HG03108 (cell line): Measurements from ENCODE around the gene MOV10L1.

Experiments used
- ATAC-seq: cut with Tn5 transposase; IDR thresholded peaks from one replicate; pipeline ENCODE4 v1.9.1; 2021; ENCODE audit warnings: moderate library complexity; ENCODE audit not compliant: unreplicated experiment

The MOV10L1 gene

DNA sequence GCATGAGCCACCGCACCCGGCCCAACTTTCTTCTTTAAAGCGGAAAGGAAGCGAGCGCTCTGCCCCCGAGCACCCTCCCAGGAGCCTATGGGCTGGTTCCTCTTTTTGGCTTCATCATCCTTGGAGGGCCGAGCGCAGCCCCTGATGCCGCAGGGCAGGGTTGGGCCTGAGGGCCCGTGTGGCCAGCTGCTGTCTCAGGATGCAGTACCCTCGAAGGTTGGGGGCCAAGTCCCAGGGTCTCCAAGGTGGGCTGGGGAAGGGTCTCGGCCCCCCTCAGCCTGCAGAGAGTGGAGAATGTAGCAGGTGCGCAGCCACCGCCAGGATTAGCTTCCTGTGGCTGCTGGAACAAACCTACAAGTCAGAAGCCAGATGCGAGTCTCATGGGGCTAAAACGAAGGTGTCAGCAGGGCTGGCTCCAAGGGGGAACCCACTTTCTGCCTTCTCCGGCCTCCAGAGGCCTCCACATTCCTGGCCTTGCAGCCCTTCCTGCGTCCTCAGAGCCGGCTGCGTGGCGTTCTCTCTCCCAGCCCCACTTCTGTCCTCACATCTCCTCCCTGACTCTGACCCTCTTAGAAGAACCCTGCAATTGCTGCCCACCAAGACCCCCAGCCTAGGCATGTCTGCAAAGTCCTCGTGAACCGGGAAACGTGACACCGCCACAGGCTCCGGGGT, 83.6 kb downstream of the MOV10L1 start:
- no peak for ATAC-seq

DNA sequence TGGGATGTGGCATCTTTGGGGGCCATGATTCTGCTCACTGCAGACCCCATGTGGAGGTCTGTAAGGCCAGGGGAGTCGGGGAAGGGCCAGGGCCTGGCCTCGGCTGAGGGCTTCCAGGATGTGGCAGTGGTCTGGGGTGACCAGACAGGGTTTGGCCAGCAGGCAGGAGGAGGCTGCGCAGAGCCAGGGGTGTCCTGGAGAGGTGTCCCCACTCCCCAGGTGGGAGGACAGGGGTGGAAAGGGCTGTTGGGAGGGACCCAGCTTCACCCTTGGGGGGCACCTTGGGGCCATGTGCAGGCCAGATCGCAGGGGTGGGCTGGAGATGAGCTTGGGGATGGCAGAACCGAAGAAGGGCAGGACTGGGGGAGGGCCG, 84.2 kb downstream of the MOV10L1 start:
- no peak for ATAC-seq

DNA sequence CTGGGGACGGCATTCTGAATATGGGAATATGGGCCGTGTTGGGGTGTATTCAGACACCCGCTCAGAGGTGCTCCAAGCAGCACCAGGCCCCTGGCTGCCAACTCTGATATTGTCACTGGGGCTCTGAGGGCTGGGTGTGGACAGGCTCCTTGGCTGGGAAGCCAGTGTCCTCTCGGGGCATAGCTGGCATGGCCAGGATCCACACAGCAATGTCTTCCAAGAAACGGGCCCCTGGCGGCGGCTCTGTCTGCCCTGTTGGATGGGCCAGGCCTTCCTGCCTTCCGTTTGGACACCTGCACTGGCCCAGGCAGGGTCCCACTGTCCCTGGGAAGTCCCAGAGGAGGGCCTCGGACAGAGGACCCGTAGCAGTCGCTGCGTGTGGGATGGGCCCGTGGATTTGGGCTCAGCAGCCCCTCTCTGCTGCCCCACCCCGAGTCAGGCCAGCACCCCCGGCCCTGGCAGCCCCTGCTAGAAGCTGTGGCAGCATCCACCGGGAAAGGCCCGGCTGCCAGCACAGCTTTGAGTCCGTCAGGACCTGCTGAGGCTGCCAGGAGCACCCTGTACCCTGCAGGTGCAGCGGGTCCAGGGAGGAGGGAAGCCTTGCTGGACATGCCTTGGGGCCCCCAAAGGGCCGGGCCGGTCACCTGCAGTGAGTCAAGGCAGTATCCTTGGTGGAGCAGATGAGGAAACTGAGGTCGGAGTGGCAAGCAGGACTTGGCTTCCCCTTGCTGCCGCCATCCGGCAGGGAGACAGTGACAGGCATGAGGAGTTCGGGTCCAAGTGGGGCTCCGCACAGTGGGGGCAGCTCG, 84.8 kb downstream of the MOV10L1 start:
- no peak for ATAC-seq

DNA sequence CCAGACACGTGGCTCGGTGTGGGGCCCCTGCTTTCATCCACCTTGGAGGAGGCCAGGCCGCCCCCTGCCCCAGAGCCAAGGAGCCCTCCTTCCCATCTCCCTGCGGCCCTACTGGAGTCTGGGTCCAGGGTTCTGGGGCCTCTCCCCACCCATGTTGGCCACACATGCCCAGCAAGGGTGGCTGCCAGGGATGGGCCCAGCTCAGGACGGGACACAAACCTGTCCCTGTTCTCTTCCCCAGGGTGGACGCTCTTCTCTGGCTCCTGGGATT, 85.3 kb downstream of the MOV10L1 start:
- ATAC-seq = no peak

DNA sequence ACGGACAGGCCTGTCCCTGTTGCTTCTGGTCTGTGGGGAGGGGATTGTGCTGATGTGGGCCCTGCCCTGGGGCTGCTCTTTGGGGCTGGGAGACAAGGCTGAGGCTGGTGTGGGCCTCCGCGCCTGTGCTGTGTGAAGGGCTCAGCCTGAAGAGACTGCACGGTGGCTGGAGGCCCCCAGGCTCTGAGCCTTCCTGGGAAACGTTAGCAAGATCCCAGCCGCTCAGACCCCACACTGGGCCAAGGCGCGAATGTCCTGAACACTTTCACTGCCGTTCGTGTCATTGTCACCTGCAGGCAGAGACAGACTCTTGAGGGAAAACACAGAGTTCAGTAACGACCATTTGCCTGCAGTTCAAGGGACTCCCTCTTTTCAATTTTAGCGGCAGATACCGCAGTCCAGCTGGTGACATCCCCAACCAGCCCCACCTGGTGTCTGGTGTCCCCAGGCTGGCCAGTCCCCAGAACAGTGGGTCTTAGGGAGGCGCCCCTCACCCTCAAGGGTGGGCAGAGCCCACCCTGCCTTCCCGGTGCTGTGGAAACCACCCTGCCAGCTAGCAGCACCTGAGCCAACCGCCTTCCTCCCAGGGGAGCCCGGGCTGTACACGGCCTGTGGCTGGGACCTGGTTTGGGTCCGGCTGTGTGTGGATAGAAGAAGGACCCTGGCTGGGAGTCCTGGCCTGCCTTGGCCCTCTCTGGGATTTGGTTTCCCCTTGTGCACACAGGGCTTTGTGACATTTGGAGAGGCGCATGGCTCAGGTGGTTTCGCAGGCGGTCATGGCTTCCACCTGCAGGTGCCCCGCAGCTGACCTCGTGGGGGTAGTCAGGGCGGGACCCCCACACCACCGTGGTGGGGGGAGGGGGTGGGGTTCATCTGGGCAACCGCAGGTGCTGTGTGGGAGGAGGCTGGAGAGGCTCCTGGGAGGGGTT, 86.4 kb downstream of the MOV10L1 start:
- ATAC-seq = no peak

DNA sequence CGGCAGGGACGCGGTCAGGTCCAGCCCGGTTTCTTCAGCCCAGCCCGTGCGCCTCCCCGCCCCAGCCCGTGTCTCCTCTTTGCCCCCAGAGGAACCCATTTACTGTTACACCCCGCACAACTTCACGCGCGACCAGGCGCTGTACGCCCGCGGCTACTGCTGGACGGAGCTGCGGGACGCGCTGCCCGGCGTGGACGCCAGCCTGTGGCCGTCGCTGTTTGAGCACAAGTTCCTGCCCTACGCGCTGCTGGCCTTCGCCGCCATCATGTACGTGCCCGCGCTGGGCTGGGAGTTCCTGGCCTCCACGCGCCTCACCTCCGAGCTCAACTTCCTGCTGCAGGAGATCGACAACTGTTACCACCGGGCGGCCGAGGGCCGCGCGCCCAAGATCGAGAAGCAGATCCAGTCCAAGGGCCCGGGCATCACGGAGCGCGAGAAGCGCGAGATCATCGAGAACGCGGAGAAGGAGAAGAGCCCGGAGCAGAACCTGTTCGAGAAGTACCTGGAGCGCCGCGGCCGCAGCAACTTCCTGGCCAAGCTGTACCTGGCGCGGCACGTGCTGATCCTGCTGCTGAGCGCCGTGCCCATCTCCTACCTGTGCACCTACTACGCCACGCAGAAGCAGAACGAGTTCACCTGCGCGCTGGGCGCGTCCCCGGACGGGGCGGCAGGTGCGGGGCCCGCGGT, 87.2 kb downstream of the MOV10L1 start:
- ATAC-seq = no peak

DNA sequence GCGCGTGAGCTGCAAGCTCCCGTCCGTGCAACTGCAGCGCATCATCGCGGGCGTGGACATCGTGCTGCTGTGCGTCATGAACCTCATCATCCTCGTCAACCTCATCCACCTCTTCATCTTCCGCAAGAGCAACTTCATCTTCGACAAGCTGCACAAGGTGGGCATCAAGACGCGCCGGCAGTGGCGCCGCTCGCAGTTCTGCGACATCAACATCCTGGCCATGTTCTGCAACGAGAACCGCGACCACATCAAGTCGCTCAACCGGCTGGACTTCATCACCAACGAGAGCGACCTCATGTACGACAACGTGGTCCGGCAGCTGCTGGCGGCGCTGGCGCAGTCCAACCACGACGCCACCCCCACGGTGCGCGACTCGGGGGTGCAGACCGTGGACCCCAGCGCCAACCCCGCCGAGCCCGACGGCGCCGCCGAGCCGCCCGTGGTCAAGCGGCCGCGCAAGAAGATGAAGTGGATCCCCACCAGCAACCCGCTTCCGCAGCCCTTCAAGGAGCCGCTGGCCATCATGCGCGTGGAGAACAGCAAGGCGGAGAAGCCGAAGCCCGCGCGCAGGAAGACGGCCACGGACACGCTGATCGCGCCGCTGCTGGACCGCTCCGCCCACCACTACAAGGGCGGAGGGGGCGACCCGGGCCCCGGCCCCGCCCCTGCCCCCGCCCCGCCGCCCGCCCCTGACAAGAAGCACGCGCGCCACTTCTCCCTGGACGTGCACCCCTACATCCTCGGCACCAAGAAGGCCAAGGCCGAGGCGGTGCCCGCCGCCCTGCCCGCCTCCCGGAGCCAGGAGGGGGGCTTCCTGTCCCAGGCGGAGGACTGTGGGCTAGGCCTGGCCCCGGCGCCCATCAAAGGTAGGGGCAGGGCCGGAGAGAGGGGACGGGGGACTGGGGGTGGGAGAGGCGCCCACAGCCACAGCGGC, 88.0 kb downstream of the MOV10L1 start:
- no peak for ATAC-seq

DNA sequence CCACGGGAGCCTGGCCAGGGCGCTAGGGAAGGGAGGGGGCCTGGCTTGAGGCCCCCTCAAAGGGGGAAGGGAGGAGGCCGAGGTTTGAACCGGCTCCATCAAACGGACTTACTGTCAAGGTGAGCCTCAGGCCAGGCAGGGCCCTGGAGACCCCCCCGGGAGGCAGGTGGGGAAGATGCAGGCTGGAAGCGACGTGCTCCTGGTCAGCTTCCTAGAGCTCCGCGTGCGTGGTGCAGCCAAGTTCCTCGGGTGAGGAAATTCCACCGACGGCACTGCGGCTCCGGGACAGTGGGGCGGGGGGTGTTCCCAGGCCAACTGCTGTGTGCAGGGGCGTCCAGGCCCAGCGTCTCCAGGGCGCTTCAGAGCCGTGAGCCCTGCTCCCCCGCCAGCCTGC, 88.7 kb downstream of the MOV10L1 start:
- no peak for ATAC-seq

DNA sequence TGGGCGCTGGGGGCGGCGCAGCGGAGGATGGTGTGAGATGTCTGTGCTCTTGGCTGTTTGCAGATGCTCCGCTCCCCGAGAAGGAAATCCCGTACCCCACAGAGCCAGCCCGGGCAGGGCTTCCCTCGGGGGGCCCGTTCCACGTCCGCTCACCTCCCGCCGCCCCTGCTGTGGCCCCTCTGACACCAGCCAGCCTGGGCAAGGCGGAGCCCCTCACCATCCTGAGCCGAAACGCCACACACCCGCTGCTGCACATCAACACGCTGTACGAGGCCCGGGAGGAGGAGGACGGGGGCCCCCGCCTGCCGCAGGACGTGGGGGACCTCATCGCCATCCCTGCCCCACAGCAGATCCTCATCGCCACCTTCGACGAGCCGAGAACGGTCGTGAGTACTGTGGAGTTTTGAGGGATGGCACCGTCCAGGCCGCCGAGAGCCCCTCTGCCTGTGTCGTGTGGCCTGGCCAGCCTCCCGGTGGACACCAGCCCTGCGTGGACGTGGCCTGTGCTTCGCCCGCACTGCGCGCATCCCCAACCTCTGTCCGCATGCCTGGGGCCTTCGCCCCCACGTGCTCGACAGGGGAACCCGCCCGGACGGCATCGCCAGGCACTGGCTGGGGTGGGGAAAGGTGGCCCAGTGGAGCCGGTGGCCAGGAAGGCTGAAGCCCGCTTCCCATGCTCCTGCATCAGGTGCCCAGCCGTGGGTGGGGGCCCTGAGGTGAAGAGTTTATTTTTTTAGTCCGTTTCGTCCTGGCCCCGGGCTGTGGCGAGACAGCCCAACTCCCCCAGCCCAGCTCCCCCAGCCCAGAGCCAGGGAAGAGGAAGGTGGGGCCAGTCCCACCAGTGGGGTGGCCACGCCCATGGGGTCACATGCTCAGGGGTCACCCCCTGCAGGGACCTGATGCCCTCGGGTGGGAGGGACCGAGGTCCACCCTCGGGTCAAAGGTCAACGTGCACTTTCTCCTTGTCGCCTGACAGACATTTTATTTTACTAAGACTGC, 89.4 kb downstream of the MOV10L1 start:
- ATAC-seq = no peak

DNA sequence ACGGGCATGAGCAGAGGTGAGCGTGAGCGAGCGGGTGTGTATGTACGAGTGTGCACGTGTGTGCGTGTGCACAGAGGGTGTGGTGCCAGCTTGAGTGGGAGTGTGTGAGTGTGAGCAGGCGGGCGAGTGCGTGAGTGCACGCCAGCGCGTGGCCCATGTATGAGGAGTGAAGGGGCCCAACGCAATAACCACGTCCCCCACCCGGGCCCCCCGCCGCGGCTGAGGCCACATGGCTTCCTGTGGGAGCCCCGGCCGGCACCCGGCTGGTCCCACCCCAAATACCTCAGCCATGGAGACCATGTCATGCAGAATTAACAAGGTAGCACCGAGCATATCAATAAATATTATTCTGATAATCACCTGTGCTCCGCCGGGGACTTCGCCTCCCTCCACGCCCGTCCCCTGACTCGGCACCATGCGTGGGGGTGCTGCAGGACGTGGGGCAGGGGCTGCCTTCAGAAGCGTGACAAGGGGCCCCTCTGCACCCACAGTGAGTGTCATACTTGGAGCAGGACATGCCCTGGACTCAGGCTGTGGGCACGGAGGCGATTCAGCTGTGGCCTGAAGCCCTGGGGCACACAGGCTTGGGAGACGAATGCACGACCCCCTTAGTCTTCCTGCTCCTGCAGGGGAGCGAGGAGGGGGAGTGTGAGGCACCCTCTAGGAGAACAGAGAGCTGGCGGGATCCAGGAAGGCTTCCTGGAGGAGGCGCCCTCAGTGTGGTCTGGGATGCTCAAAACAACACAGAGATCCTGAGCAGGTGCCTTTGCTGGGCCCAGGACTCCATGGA, 90.3 kb downstream of the MOV10L1 start:
- no peak for ATAC-seq

DNA sequence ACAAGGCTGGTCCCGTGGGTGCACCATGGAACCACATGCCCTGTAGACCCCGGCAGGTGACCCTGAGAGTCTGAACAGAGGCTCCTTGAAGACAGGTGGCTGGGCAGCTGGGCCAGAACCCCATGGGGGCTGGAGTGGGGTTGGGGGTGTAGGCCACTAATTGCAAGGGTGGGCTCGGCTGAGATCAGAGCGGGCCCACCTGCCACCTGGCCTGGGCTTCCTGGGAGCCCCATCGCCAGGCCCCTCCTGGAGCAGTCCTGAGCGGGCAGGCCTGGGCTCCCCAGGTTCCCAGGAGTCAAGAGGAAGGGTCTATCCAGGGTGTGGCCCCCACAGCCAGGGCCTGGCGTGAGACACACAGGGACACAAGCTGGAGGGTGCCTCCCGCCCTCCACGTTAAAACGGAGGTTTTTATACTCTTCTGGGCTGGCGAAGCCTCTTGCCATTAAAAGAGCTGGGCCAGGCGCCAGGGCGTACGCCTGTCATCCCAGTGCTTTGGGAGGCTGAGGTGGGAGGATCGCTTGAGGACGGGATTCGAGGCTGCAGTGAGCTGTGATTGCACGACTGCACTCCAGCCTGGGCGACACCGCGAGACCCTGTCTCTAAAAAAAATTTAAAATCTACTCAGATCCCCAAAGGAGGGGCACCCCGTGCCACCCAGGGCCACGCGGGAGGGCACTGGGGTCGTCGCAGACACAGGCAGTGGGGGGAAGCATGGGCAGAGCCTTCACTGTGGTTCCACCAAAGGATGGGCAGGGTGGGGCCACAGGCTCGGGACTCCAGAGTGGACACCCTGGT, 91.1 kb downstream of the MOV10L1 start:
- no peak for ATAC-seq

DNA sequence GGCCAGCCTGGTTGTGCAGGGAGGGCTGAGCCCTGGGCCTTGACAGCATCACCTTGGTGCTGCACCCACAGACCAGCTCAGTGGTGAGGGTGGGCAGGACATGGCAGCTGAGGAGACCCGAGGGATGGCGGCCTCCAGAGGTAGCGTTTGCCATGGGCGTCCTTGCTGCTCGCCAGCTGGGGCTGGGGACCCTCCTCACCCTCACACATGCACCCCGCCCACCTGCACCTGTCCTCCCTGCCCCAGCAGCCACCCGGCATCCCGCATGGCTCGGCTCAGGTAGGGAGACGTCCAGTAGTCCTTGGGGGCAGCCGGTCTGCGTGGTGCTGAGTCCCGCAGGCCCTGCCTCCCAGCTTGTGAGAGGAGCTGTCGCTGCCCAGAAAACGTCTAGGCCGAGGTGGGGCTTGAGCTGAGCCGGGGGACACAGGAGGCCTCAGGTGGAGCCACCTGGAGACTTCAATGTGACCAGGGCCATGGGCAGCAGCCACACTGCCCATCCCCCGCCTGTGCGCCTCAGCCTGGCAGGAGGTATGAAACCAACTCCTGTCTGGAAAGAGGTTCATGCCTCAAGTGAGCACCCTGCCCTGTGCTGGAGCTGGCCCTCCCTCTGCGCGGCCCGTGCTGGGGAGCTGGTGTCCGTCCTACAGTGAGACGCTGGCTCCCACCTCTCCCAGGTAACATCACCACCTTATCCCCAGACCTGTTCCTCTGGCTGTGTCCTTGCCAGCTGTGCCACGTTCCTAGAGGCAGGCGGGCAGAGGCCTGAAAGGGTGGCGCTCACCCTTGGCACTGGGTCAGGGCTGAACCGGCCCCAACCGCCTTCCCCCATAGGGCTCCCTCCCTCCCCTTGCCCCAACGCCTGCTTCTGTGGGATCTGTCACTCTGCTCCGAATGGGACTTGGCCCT, 92.6 kb downstream of the MOV10L1 start:
- no peak for ATAC-seq

DNA sequence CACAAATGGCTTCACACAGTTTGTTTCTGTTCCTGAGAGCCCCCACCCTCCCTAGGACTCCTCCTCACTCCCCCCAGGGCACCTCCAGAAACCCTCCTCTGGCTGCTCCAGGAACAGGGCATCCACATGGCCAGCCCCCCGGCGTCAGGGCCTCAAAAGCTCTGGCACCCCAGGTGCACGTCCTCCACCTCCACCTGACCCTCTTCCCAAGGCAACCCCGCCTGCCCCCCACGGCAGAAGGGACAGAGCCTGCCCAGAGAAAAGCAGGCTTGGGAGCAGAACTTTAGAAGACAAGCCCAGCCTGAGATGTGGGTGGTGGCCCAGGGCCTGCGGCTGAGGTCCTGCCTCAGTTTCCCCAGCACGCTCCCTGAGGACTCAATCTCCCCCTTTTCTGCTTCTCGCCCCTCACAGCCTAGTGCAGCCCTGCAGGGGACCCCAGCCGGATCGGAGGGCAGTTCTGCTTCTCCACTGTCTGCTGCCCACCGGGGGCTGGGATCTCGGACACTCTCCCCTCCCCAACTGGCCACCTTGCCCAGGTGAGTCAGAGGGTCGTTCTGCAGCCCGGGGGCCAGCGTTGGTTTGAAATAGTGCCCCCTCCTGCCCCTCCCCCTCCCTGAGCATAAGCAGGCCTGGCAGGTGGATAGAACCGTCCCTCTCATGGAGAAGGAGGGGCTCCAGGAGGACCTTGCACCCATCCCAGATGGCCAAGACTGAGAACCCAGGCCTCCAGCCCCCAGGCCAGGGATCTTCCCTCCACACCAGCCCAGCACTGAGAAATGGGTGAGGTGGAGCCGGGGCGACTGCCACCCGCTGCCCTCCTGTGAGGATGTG, 93.5 kb downstream of the MOV10L1 start:
- no peak for ATAC-seq

DNA sequence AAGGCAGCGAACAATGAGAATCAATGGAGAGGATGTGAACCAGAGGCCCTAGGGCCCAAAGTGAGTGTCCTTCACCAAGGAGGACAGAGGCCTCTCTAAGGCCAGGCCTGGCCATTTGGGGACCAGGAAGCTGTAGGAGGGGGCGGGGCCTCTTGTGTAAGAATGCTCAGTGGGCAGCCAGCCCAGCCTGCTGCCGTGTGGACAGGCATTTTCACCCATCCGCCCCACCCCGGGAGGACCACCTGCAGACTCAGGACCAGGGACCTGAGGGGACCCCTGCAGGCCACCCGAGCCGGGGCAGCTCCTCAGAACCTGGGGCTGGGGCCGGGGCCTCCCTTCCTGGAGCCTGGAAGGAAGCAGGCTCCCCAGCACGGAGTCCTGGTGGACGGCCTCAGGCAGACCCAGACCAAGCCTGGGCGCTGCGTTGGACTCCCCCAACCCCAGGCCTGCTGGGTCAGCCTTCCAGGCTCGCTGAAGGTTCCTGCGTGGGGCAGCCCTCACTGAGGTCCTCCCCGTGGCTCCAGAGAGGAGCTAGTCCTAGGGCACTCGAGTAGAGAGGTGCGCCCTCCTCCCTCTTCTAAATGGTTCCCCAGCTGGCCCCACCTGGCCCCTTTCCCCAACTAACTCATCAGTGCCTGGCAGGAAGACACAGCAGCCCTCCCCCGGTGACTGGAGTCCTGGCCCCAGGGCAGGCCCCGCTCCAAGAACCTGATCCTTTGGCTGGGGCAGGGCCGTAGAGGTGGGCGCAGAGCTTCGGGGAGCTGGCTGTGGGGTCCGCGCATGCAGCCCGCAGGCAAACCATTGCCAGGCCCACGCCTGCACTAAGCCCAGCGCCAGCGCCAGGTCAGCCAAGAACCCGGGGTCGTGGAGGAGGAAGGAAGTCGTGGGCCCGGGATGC, 94.4 kb downstream of the MOV10L1 start:
- ATAC-seq = no peak
